ENCODE data around the gene PID1.
"Not testable (repeated sequence)": the region's sequence is repeated elsewhere in the genome, so short reads cannot be mapped to it uniquely, and the experiment has no call there.

Gene PID1

DNA sequence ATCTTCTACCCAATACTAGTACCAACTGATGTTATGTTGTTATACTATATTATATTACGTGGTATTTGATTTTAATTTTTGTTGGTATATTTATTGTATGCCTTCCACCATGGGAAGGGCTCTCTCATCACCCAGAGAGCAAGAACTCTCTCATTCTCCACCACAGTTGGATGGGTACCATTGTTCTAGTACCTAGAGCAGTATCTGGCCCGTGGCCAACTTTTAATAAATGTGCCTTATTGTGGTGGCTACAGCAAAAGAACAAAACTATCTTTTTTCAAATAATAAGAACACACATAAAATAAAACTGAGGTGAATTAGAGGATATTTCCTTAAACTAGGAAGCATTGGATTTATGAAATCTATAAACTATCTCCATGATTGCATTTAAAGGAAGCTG, 71.8 kb downstream of the PID1 start:
- peaks cover 51% of the 10 kb centered on the region for H3K27me3 ChIP-seq (ENCODE audit: insufficient read depth, low read depth, severe bottlenecking)
- no peak overlapping the region for H3K27ac ChIP-seq
- no peaks in the 10 kb centered on the region for H3K36me3 ChIP-seq
- TF ChIP-seq, protein P1, sequence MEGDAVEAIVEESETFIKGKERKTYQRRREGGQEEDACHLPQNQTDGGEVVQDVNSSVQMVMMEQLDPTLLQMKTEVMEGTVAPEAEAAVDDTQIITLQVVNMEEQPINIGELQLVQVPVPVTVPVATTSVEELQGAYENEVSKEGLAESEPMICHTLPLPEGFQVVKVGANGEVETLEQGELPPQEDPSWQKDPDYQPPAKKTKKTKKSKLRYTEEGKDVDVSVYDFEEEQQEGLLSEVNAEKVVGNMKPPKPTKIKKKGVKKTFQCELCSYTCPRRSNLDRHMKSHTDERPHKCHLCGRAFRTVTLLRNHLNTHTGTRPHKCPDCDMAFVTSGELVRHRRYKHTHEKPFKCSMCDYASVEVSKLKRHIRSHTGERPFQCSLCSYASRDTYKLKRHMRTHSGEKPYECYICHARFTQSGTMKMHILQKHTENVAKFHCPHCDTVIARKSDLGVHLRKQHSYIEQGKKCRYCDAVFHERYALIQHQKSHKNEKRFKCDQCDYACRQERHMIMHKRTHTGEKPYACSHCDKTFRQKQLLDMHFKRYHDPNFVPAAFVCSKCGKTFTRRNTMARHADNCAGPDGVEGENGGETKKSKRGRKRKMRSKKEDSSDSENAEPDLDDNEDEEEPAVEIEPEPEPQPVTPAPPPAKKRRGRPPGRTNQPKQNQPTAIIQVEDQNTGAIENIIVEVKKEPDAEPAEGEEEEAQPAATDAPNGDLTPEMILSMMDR (IDR thresholded peaks at IDR 0.05; ENCODE audit: low read depth, low read length): no peak
- DNase-seq: no peak
- H3K4me3 ChIP-seq (ENCODE audit: low read depth, low read length): no peak overlapping the region
- H3K9me3 ChIP-seq (ENCODE audit: severe bottlenecking): no peaks in the 10 kb centered on the region

DNA sequence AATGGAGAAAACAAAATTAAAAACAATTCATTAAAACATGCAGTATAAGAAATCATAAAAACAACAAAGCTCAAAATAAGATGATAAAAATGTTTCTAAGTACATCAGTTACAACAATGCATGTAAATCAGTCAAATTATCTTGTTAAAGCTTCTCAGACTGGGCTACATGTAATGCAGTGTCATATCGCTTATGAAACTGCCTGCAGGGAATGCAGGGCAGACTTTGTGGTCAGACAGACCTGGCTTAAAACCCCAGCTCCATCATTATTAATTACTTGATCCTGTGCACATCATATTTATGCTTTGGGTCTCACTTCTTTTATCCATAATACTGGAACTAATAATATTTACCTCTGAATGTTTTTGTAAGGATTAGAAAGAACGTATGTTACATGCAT, 74.6 kb downstream of the PID1 start:
- Histone ChIP-seq H3K27ac (no peak overlapping the region), H3K27me3 (ENCODE audit: insufficient read depth, low read depth, severe bottlenecking) (peaks cover 32% of the 10 kb centered on the region), H3K36me3 (no peaks in the 10 kb centered on the region), H3K9me3 (ENCODE audit: severe bottlenecking) (no peaks in the 10 kb centered on the region), H3K4me3 (ENCODE audit: low read depth, low read length) (no peak overlapping the region)
- DNase-seq: no peak
- TF ChIP-seq, protein P1 (IDR thresholded peaks at IDR 0.05; ENCODE audit: low read depth, low read length): no peak

DNA sequence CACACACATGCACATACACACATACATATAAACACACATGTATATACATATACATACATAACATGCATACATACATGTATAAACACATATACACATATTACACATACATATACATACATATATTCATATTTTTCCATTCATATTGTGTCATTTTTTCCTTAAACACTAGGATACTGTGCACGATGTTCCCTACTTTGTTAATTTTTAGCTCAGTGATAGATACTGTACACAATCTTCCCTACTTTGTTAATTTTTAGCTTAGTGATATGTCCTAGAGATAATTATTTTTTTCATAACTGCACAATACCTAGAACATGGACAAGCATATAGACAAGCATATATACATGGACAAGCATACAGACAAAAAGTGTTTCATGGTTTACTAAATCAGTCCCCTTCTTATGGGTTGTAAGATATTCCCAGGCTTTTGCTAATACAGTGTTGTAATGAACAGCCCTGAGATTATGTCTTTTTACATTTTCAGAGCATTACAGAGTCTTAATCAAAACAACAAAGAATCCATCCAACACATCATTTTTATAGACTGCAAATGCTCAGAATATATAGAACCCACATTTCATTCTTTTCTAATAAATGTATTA, 75.6 kb downstream of the PID1 start:
- peaks cover 28% of the 10 kb centered on the region for H3K27me3 ChIP-seq (ENCODE audit: insufficient read depth, low read depth, severe bottlenecking)
- no peak for DNase-seq
- H3K36me3 ChIP-seq: no peaks in the 10 kb centered on the region
- no peaks in the 10 kb centered on the region for H3K9me3 ChIP-seq (ENCODE audit: severe bottlenecking)
- TF ChIP-seq, protein P1 (IDR thresholded peaks at IDR 0.05; ENCODE audit: low read depth, low read length): no peak
- no peak overlapping the region for H3K4me3 ChIP-seq (ENCODE audit: low read depth, low read length)
- H3K27ac ChIP-seq: no peak overlapping the region

DNA sequence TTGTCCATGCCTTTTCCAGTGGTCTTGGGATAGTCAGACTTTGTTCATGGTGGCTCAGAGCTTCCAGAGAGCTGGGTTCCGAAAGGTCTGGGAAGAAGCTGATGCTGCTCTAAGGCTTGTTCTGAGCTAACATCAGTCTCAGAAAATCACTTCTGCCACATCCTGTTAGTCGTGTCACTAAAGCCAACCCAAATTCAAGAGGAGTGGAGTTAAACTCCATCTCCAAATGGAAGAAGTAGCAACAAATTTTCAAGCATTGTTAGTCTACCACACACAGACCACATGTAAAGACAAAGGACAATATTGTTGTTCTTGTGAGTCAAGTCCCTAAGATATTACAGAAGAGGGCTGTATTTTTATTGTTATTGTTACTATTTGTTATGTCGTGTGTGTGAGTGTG, 77.8 kb downstream of the PID1 start:
- Histone ChIP-seq H3K27me3 (ENCODE audit: insufficient read depth, low read depth, severe bottlenecking) (peaks cover 14% of the 10 kb centered on the region), H3K36me3 (no peaks in the 10 kb centered on the region), H3K27ac (no peak overlapping the region), H3K9me3 (ENCODE audit: severe bottlenecking) (no peaks in the 10 kb centered on the region), H3K4me3 (ENCODE audit: low read depth, low read length) (no peak overlapping the region)
- TF ChIP-seq, protein P1 (IDR thresholded peaks at IDR 0.05; ENCODE audit: low read depth, low read length): no peak
- DNase-seq: no peak

DNA sequence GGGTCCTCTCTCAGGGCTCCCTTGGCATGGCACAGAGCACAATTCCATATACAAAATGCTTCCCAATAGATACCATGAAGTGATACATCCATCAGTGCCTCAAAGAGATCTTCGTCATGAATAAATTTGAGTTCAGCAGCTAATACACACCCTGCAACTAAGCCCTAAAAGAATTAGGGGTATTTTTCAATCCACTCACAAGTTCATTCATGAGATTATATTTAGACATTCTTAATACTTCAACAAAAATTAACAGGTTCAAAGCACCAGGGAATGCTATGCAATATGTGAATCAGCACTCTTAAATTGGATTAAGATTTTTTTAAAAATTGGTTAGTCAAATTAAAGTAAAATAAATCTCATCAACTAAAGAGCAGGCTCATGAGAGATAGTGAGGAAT, 79.7 kb downstream of the PID1 start:
- Histone ChIP-seq H3K4me3 (ENCODE audit: low read depth, low read length) (no peak overlapping the region), H3K36me3 (no peaks in the 10 kb centered on the region), H3K27ac (no peak overlapping the region), H3K27me3 (ENCODE audit: insufficient read depth, low read depth, severe bottlenecking) (peaks cover 14% of the 10 kb centered on the region), H3K9me3 (ENCODE audit: severe bottlenecking) (peaks cover 3% of the 10 kb centered on the region)
- TF ChIP-seq, protein P1 (IDR thresholded peaks at IDR 0.05; ENCODE audit: low read depth, low read length): no peak
- DNase-seq: no peak

DNA sequence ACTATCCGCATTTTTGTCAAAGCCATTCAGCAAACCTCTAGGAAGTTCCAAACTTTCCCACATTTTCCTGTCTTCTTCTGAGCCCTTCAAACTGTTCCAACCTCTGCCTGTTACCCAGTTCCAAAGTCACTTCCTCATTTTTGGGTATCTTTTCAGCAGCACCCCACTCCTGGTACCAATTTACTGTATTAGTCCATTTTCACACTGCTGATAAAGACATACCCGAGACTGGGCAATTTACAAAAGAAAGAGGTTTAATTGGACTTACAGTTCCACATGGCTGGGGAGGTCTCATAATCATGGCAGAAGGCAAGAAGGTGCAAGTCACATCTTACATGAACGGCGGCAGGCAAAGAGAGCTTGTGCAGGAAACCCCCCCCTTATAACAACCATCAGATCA, 84.0 kb downstream of the PID1 start:
- H3K9me3 ChIP-seq (ENCODE audit: severe bottlenecking); H3K36me3 ChIP-seq; DNase-seq: not testable (repeated sequence)

More for the DNA sequence above, 84.0 kb downstream of the PID1 start:
- not testable (repeated sequence) for H3K27ac ChIP-seq; H3K4me3 ChIP-seq (ENCODE audit: low read depth, low read length); H3K27me3 ChIP-seq (ENCODE audit: insufficient read depth, low read depth, severe bottlenecking)
